ENCODE data around the gene CACNA1C.

Gene CACNA1C

GRCh38 chr12:2537868-2538541, 485.2 kb downstream of the CACNA1C start:
- TF ChIP-seq CTCF (IDR thresholded peaks at IDR 0.05; ENCODE audit: extremely low read depth, missing control alignments), result no peak
- DNase-seq (ENCODE audit: low spot score), result no peak

- no peak for DNase-seq (ENCODE audit: low spot score)
- no peak for TF ChIP-seq CTCF (IDR thresholded peaks at IDR 0.05; ENCODE audit: extremely low read depth, missing control alignments)
These were observed 487.2 kb downstream of the CACNA1C start for GRCh38 chr12:2539938-2540337.

- no peak for TF ChIP-seq CTCF (IDR thresholded peaks at IDR 0.05; ENCODE audit: extremely low read depth, missing control alignments)
- no peak for DNase-seq (ENCODE audit: low spot score)
These were observed 487.8 kb downstream of the CACNA1C start for GRCh38 chr12:2540535-2540941.

- no peak for TF ChIP-seq CTCF (IDR thresholded peaks at IDR 0.05; ENCODE audit: extremely low read depth, missing control alignments)
These were observed 488.9 kb downstream of the CACNA1C start for GRCh38 chr12:2541631-2542204.

GRCh38 chr12:2543801-2544200, 491.0 kb downstream of the CACNA1C start:
- no peak for TF ChIP-seq CTCF (IDR thresholded peaks at IDR 0.05; ENCODE audit: extremely low read depth, missing control alignments)
- DNase-seq (ENCODE audit: low spot score), result no peak

More at GRCh38 chr12:2541631-2542204, 488.9 kb downstream of the CACNA1C start:
- DNase-seq (ENCODE audit: low spot score), result no peak

- no peak for DNase-seq (ENCODE audit: low spot score)
- TF ChIP-seq CTCF (IDR thresholded peaks at IDR 0.05; ENCODE audit: extremely low read depth, missing control alignments), result no peak
These were observed 491.4 kb downstream of the CACNA1C start for GRCh38 chr12:2544230-2544629.

- no peak for DNase-seq (ENCODE audit: low spot score)
- TF ChIP-seq CTCF (IDR thresholded peaks at IDR 0.05; ENCODE audit: extremely low read depth, missing control alignments), result no peak
These were observed 494.7 kb downstream of the CACNA1C start for GRCh38 chr12:2547273-2548044.

Data from GM20000 (cell line).